Endothelial cell of umbilical vein (primary cell): ENCODE data around the gene AGT. TPM values are rescaled to one million over a fixed set of nuclear protein-coding genes. Genes with fewer than 3 reads are reported as not detected.

Experiments
- BruUV-seq: library from RNA; stranded (reverse); fragments of 400-500 nt; replicated peaks from 2 replicates; lab custom pipeline; 2021; lab: Mats Ljungman, UMichigan
- CTCF ChIA-PET: fragments of 300-600, 350-600 bp; sonication (Branson Sonifier 250); formaldehyde crosslinking; loops from one replicate; lab custom pipeline; 2021; ENCODE audit warnings: antibody characterized with exemption, inconsistent platforms; lab: Charles Lee
- POLR2A ChIA-PET: fragments of 300-600, 350-600 bp; sonication (Branson Sonifier 250); formaldehyde crosslinking; loops from one replicate; lab custom pipeline; 2021; ENCODE audit warnings: antibody characterized with exemption, inconsistent platforms; lab: Charles Lee
- DNase-seq: peaks from one replicate; pipeline ENCODE4 v3.0.0-alpha.2; 2011; ENCODE audit warnings: low read depth, low spot score
- FAIRE-seq: peaks from 2 replicates; lab custom pipeline; 2011; peaks lifted over from hg19 to GRCh38; lab: Jason Lieb, UNC
- H2AFZ ChIP-seq: 2 replicates; pipeline ENCODE4 v1.6.0; 2012; ENCODE audit warnings: low read depth, low read length, control low read depth, inconsistent platforms
- H3K27ac ChIP-seq: 2 replicates; pipeline ENCODE4 v1.5.1; 2011; ENCODE audit warnings: low read depth, mild to moderate bottlenecking, control low read depth, low read length, moderate library complexity; ENCODE audit not compliant: insufficient read depth
- H3K27me3 ChIP-seq, 2 experiments: 2 replicates each; pipeline versions ENCODE4 v1.6.0 to v1.6.1; 2011; ENCODE audit warnings: low read length in 2 of 2, mixed read lengths in 1 of 2; ENCODE audit not compliant: control insufficient read depth in 2 of 2, insufficient read depth in 2 of 2
- H3K36me3 ChIP-seq, 2 experiments: 2 replicates in 1 of 2; 3 replicates in 1 of 2; pipeline ENCODE4 v1.5.1; 2011; ENCODE audit warnings: low read length in 2 of 2, mild to moderate bottlenecking in 1 of 2, moderate library complexity in 1 of 2; ENCODE audit not compliant: control insufficient read depth in 2 of 2, insufficient read depth in 2 of 2; ENCODE audit errors: extremely low read depth in 1 of 2
- H3K4me1 ChIP-seq: 3 replicates; pipeline ENCODE4 v1.5.1; 2011; ENCODE audit warnings: mild to moderate bottlenecking, low read length; ENCODE audit not compliant: control insufficient read depth, insufficient read depth; ENCODE audit errors: extremely low read depth
- H3K4me2 ChIP-seq: 2 replicates; pipeline ENCODE4 v1.6.1; 2011; ENCODE audit warnings: low read length, control low read depth, mixed read lengths; ENCODE audit not compliant: insufficient read depth
- H3K4me3 ChIP-seq, 3 experiments: fragments of 200-600 bp in 1 of 3; sonication (generic), shearing (Covaris generic) in 1 of 3; replicated peaks in 1 of 3; 2 replicates each; pipeline ENCODE4 v1.5.1; 2011 to 2016; ENCODE audit warnings: control low read depth in 3 of 3, low read length in 3 of 3, mild to moderate bottlenecking in 2 of 3, inconsistent platforms in 1 of 3, low read depth in 1 of 3, moderate library complexity in 1 of 3; ENCODE audit not compliant: insufficient read depth in 1 of 3
- H3K79me2 ChIP-seq: 2 replicates; pipeline ENCODE4 v1.6.0; 2012; ENCODE audit warnings: low read length, inconsistent platforms; ENCODE audit not compliant: control insufficient read depth, insufficient read depth
- H3K9ac ChIP-seq: replicated peaks from 2 replicates; pipeline ENCODE3; 2011; ENCODE audit warnings: low read length, control low read depth; ENCODE audit not compliant: insufficient read depth; ENCODE audit errors: extremely low read depth
- H3K9me1 ChIP-seq: replicated peaks from 3 replicates; pipeline ENCODE4 v1.6.0; 2011; ENCODE audit warnings: mild to moderate bottlenecking, low read length; ENCODE audit not compliant: control insufficient read depth, insufficient read depth; ENCODE audit errors: extremely low read depth
- H3K9me3 ChIP-seq: replicated peaks from 2 replicates; pipeline ENCODE4 v1.5.1; 2012; ENCODE audit warnings: low read length, inconsistent platforms; ENCODE audit not compliant: control insufficient read depth, insufficient read depth
- H4K20me1 ChIP-seq: replicated peaks from 2 replicates; pipeline ENCODE3; 2011; ENCODE audit warnings: mild to moderate bottlenecking, low read length; ENCODE audit not compliant: control insufficient read depth, insufficient read depth; ENCODE audit errors: extremely low read depth
- CTCF ChIP-seq, 2 donors: IDR thresholded peaks; 1 replicate in 1 of 2; 2 replicates in 1 of 2; pipeline ENCODE4 v1.5.1; 2011; ENCODE audit warnings: low read length in 2 of 2, mild to moderate bottlenecking in 2 of 2, moderate library complexity in 2 of 2, control low read depth in 1 of 2, inconsistent platforms in 1 of 2, low read depth in 1 of 2; ENCODE audit not compliant: insufficient read depth in 1 of 2; ENCODE audit errors: extremely low read depth in 1 of 2
- EZH2 ChIP-seq: IDR thresholded peaks from 2 replicates; pipeline ENCODE4 v1.6.1; 2012; ENCODE audit warnings: borderline replicate concordance, low read depth, mild to moderate bottlenecking, moderate library complexity, low read length, inconsistent platforms; ENCODE audit not compliant: severe bottlenecking
- FOS ChIP-seq: IDR thresholded peaks from 2 replicates; pipeline ENCODE4 v1.6.1; 2011; ENCODE audit warnings: mild to moderate bottlenecking, low read length, moderate library complexity, borderline replicate concordance; ENCODE audit not compliant: insufficient read depth
- GATA2 ChIP-seq: IDR thresholded peaks from 2 replicates; pipeline ENCODE4 v1.7.0; 2011; ENCODE audit warnings: low read depth, mild to moderate bottlenecking, moderate library complexity, mixed read lengths, low read length; ENCODE audit not compliant: insufficient read length, insufficient read depth
- JUN ChIP-seq: IDR thresholded peaks from 2 replicates; pipeline ENCODE4 v1.6.1; 2011; ENCODE audit warnings: borderline replicate concordance, low read depth; ENCODE audit not compliant: insufficient read length, insufficient read depth
- MAX ChIP-seq: IDR thresholded peaks from 2 replicates; pipeline ENCODE4 v1.6.1; 2011; ENCODE audit not compliant: insufficient read depth, insufficient read length
- MYC ChIP-seq: IDR thresholded peaks from one replicate; pipeline ENCODE4 v1.6.1; 2011; ENCODE audit warnings: mild to moderate bottlenecking, low read depth, low read length
- POLR2A ChIP-seq: IDR thresholded peaks from 2 replicates; pipeline ENCODE4 v1.6.1; 2012; ENCODE audit warnings: low read depth, mild to moderate bottlenecking, control low read depth, low read length
- POLR2AphosphoS5 ChIP-seq: IDR thresholded peaks from 2 replicates; pipeline ENCODE4 v1.6.1; 2012; ENCODE audit warnings: low read depth, mild to moderate bottlenecking, control low read depth, low read length, moderate library complexity; ENCODE audit not compliant: insufficient read depth
- dilution Hi-C: fragments of 300-500 bp; cut with MboI; formaldehyde crosslinking; loops from one replicate; pipeline ENCODE4 v1.15.0; 2019; ENCODE audit warnings: low sequenced_read_pairs; ENCODE audit not compliant: extremely low pct_ligation_motif_present
- intact Hi-C: fragments of 100-400 bp; cut with micrococcal nuclease; formaldehyde crosslinking; loops from one replicate; pipeline ENCODE4 v1.10.0; 2022
- polyA plus RNA-seq, 4 experiments: library from polyadenylated mRNA; depleted of rRNA in 3 of 4; stranded (reverse) in 3 of 4; unstranded in 1 of 4; fragments of >200 nt; gene quantifications; 2 replicates each; pipeline versions ENCODE4 v1.2.1 to v1.2.3, GENCODE V29; 2011 to 2012; ENCODE audit warnings: missing spikeins in 1 of 4
- total RNA-seq: library from RNA; stranded (reverse); gene quantifications from 2 replicates; pipeline ENCODE4 v1.2.3, GENCODE V29; 2021

AGT gene
- total and polyA plus RNA-seq, 2 donors (not counting 3 experiments of a cell fraction or from before 2014, with no cell fraction given): not detected

- no peak overlapping the region for H3K4me3 ChIP-seq
- no peaks in the 10 kb centered on the region for H3K36me3 ChIP-seq
- dilution Hi-C loops: no loop called here
- FAIRE-seq (no peak), DNase-seq (no peak)
- H3K4me2 ChIP-seq: no peak overlapping the region
- no peaks in the 10 kb centered on the region for H3K4me1 ChIP-seq
- ChIA-PET CTCF (no interaction called here), POLR2A (no interaction called here)
- H4K20me1 ChIP-seq: no peaks in the 10 kb centered on the region
- BruUV-seq: no TSS peak
- H2AFZ ChIP-seq: no peak overlapping the region
- H3K27me3 ChIP-seq: peaks cover 0 to 2% of the 10 kb centered on the region in 2 experiments
- no peak overlapping the region for H3K9ac ChIP-seq
- H3K79me2 ChIP-seq: no peaks in the 10 kb centered on the region
- H3K27ac ChIP-seq: no peak overlapping the region
- no peaks in the 10 kb centered on the region for H3K9me3 ChIP-seq
- TF ChIP-seq MYC (no peak), MAX (no peak), FOS (no peak), GATA2 (no peak), POLR2AphosphoS5 (no peak), POLR2A (no peak), EZH2 (no peak), CTCF (IDR thresholded peaks at IDR 0.05; ENCODE audit: extremely low read depth in 1 of 2, insufficient read depth in 1 of 2, low read depth in 1 of 2, low read length in 2 of 2) (no peak), JUN (no peak)
- intact Hi-C loops: no loop called here
- H3K9me1 ChIP-seq: no peaks in the 10 kb centered on the region
Observed at GRCh38 chr1:230728710-230729392, 14.9 kb upstream of the AGT start.
